HepG2 (cell line): ENCODE results near the gene FKBP1B. TPM values are rescaled to one million over a fixed set of nuclear protein-coding genes. Genes with fewer than 3 reads are reported as not detected.

Source experiments
- ATAC-seq: fragments of 200-7000 bp; cut with Tn5 transposase; 3 replicates; pipeline ENCODE4 v1.9.1; 2020; ENCODE audit warnings: mild to moderate bottlenecking, moderate library complexity
- BruUV-seq: library from RNA; stranded (reverse); fragments of 400-500 nt; replicated peaks from 2 replicates; lab custom pipeline; 2021; lab: Mats Ljungman, UMichigan
- CTCF ChIA-PET: fragments of 300-600 bp; formaldehyde crosslinking; extraction: SDS; loops from one replicate; lab custom pipeline; 2021; ENCODE audit warnings: low total read pairs, inconsistent platforms, low intra/inter-chr PET ratio; lab: Yijun Ruan, JAX
- POLR2A ChIA-PET: fragments of 350-600 bp; sonication (Branson Sonifier 250); formaldehyde crosslinking; loops from one replicate; lab custom pipeline; 2020; ENCODE audit warnings: antibody characterized with exemption, inconsistent platforms; lab: Yijun Ruan, JAX
- DNase-seq: peaks from one replicate; pipeline ENCODE4 v3.0.0-alpha.2; 2015; ENCODE audit warnings: low spot score
- FAIRE-seq: peaks from 3 replicates; lab custom pipeline; 2011; peaks lifted over from hg19 to GRCh38; lab: Jason Lieb, UNC
- H2AFZ ChIP-seq: one replicate; pipeline ENCODE4 v1.6.1; 2011; ENCODE audit warnings: low read length, inconsistent platforms
- H3K27ac ChIP-seq: fragments of 300-600 bp; 3 replicates; pipeline ENCODE4 v1.8.0; 2011; ENCODE audit warnings: mixed run types, mild to moderate bottlenecking, mixed read lengths, low read length, inconsistent platforms; ENCODE audit not compliant: insufficient read depth; ENCODE audit errors: extremely low read length
- H3K27me3 ChIP-seq, 2 experiments: fragments of 200-600 bp in 1 of 2; 2 replicates in 1 of 2; 3 replicates in 1 of 2; pipeline versions ENCODE4 v1.6.0 to v1.8.0; 2011; ENCODE audit warnings: low read length in 2 of 2, mild to moderate bottlenecking in 2 of 2, moderate library complexity in 2 of 2, inconsistent platforms in 1 of 2; ENCODE audit not compliant: insufficient read depth in 2 of 2, control insufficient read depth in 1 of 2
- H3K36me3 ChIP-seq, 2 experiments: fragments of 200-600 bp in 1 of 2; replicated peaks in 1 of 2; 2 replicates in 1 of 2; 3 replicates in 1 of 2; pipeline versions ENCODE4 v1.5.1 to v1.8.0; 2011; ENCODE audit warnings: low read length in 2 of 2, inconsistent platforms in 1 of 2; ENCODE audit not compliant: insufficient read depth in 2 of 2, control insufficient read depth in 1 of 2
- H3K4me1 ChIP-seq: 2 replicates; pipeline ENCODE4 v1.5.1; 2012; ENCODE audit warnings: low read length, inconsistent platforms; ENCODE audit not compliant: insufficient read depth
- H3K4me2 ChIP-seq: 2 replicates; pipeline ENCODE4 v1.6.0; 2011; ENCODE audit warnings: low read depth, low read length, inconsistent platforms
- H3K4me3 ChIP-seq, 3 experiments: fragments of 200-600 bp in 1 of 3; sonication (generic), shearing (Covaris generic) in 1 of 3; replicated peaks in 1 of 3; 2 replicates each; pipeline ENCODE4 v1.5.1; 2011 to 2016; ENCODE audit warnings: low read length in 3 of 3, inconsistent platforms in 2 of 3, low read depth in 2 of 3, mild to moderate bottlenecking in 2 of 3, control low read depth in 1 of 3, mixed read lengths in 1 of 3; ENCODE audit not compliant: insufficient read depth in 1 of 3
- H3K79me2 ChIP-seq: one replicate; pipeline ENCODE4 v1.6.1; 2011; ENCODE audit warnings: low read length, inconsistent platforms; ENCODE audit not compliant: insufficient read depth
- H3K9ac ChIP-seq: 2 replicates; pipeline ENCODE4 v1.6.0; 2011; ENCODE audit warnings: mild to moderate bottlenecking, low read depth, low read length, inconsistent platforms; ENCODE audit not compliant: insufficient read depth
- H3K9me3 ChIP-seq: 2 replicates; pipeline ENCODE4 v1.5.1; 2012; ENCODE audit warnings: mild to moderate bottlenecking, low read length
- H4K20me1 ChIP-seq: 2 replicates; pipeline ENCODE4 v1.6.0; 2011; ENCODE audit warnings: inconsistent platforms, mild to moderate bottlenecking, low read length, moderate library complexity; ENCODE audit not compliant: insufficient read depth
- CENPBD1 ChIP-seq: sonication (generic); formaldehyde crosslinking; IDR thresholded peaks from 2 replicates; pipeline ENCODE4 v1.8.0; 2022; ENCODE audit warnings: missing genetic modification reagents, low read depth, mild to moderate bottlenecking, borderline replicate concordance
- FOXM1 ChIP-seq: sonication (generic); formaldehyde crosslinking; IDR thresholded peaks from 2 replicates; pipeline ENCODE4 v1.5.0; 2020; ENCODE audit warnings: missing genetic modification reagents
- KLF9 ChIP-seq: IDR thresholded peaks from 2 replicates; pipeline ENCODE4 v1.6.1; 2016; ENCODE audit warnings: low read depth
- ZNF225 ChIP-seq: sonication (generic); formaldehyde crosslinking; IDR thresholded peaks from 2 replicates; pipeline ENCODE4 v1.4.0; 2020; ENCODE audit warnings: mild to moderate bottlenecking, missing genetic modification reagents
- ZNF816 ChIP-seq: sonication (generic); formaldehyde crosslinking; IDR thresholded peaks from 2 replicates; pipeline ENCODE4 v1.8.0; 2022; ENCODE audit warnings: missing genetic modification reagents, mild to moderate bottlenecking, borderline replicate concordance
- WGBS: methylation state at CpG from one replicate; pipeline ENCODE4 v1.1.6; 2017; ENCODE audit warnings: low lambda C conversion rate; 5-methylcytosine and 5-hydroxymethylcytosine counted together
- in situ Hi-C: cut with HindIII; loops from 2 replicates; pipeline ENCODE4 v1.10.0; 2017; ENCODE audit warnings: low pct_unique_long_range_greater_than_20kb; ENCODE audit not compliant: extremely low pct_ligation_motif_present
- intact Hi-C: fragments of 100-400 bp; cut with micrococcal nuclease; formaldehyde crosslinking; loops from one replicate; pipeline ENCODE4 v1.10.0; 2022; ENCODE audit not compliant: unreplicated experiment
- polyA plus RNA-seq, 8 experiments: library from polyadenylated mRNA; depleted of rRNA in 3 of 8; stranded (reverse) in 7 of 8; unstranded in 1 of 8; fragments of >200 nt; fragmentation: Illumina TruSeq in 4 of 8; extraction: Trizol in 4 of 8; gene quantifications; 2 replicates each; pipeline versions ENCODE4 v1.2.1 to v1.2.3, GENCODE V29; 2011 to 2016; ENCODE audit warnings: low read depth in 4 of 8, missing spikeins in 1 of 8, mixed read lengths in 1 of 8; ENCODE audit not compliant: insufficient read depth in 1 of 8
- total RNA-seq, 5 experiments: library from RNA; depleted of rRNA; stranded (reverse); fragments of >200 nt; fragmentation: Illumina TruSeq; extraction: Trizol; gene quantifications; 2 replicates each; pipeline ENCODE4 v1.2.3, GENCODE V29; 2016; ENCODE audit warnings: low read depth in 1 of 5

Gene FKBP1B
- total and polyA plus RNA-seq, 2 of the 13 experiments (the other 11 are each of a cell fraction or from before 2014, with no cell fraction given): 35.2 to 96.3 TPM

- ATAC-seq: no peak
- intact Hi-C loops: no loop called here
- ChIA-PET CTCF (interaction anchor here (3.2 to 3.4 kb wide), 2 partner anchors 40 to 144 kb away, joined by 36 to 37 read pairs; no protein-coding TSS in a partner anchor), POLR2A (interaction anchor here (1.2 kb wide), 1 partner anchor 63 kb away, joined by 4 read pairs; no protein-coding TSS in a partner anchor)
- Histone ChIP-seq H2AFZ (no peak overlapping the region), H3K4me3 (no peak overlapping the region), H3K4me1 (peaks cover 55% of the 10 kb centered on the region), H3K36me3 (peaks cover 1 to 10% of the 10 kb centered on the region in 2 experiments; a peak in 2 of 5 replicates)
- no peak for TF ChIP-seq ZNF225 (CRISPR knock-in tag)
- no peak for TF ChIP-seq KLF9 (CRISPR knock-in tag)
- no peak for TF ChIP-seq CENPBD1 (CRISPR knock-in tag)
- no peak for TF ChIP-seq FOXM1 (CRISPR knock-in tag)
- TF ChIP-seq ZNF816 (CRISPR knock-in tag): no peak
- TF ChIP-seq, all 625 proteins: peak for 0
- Histone ChIP-seq H3K9ac (no peak overlapping the region), H4K20me1 (no peaks in the 10 kb centered on the region), H3K79me2 (no peaks in the 10 kb centered on the region), H3K27ac (no peak overlapping the region), H3K27me3 (no peaks in the 10 kb centered on the region), H3K9me3 (no peaks in the 10 kb centered on the region), H3K4me2 (no peak overlapping the region)
- 89% methylated on average over 4 of the region's 4 CpGs for WGBS
- BruUV-seq: no TSS peak
- FAIRE-seq: no peak
- no peak for DNase-seq
- in situ Hi-C loops: loop anchor here (5.0 to 10.0 kb wide), 2 partner anchors 42 to 145 kb away; no protein-coding TSS in a partner anchor
These were observed 29.3 kb upstream of the FKBP1B start for GRCh38 chr2:24020244-24020643.
